Gastroesophageal sphincter (tissue), 3 donors: ENCODE data around the gene SLC9A3.

Source experiments
- EP300 ChIP-seq: sonication (generic); formaldehyde crosslinking; IDR thresholded peaks from one replicate; pipeline ENCODE4 v1.6.1; 2017; ENCODE audit warnings: antibody characterized with exemption, mild to moderate bottlenecking
- TF ChIP-seq, protein P1 (sequence below), 4 experiments: fragments of 200-600 bp in 2 of 4; fragments of 450-650 bp in 2 of 4; sonication (generic) in 1 of 4; IDR thresholded peaks; one replicate each; pipeline ENCODE4 v1.5.1; 2017 to 2019; ENCODE audit warnings: antibody characterized with exemption in 4 of 4, mild to moderate bottlenecking in 2 of 4, moderate library complexity in 2 of 4

GRCh38 chr5:534743-535671 is 10.8 kb upstream of the SLC9A3 start:
- TF ChIP-seq, protein P1, sequence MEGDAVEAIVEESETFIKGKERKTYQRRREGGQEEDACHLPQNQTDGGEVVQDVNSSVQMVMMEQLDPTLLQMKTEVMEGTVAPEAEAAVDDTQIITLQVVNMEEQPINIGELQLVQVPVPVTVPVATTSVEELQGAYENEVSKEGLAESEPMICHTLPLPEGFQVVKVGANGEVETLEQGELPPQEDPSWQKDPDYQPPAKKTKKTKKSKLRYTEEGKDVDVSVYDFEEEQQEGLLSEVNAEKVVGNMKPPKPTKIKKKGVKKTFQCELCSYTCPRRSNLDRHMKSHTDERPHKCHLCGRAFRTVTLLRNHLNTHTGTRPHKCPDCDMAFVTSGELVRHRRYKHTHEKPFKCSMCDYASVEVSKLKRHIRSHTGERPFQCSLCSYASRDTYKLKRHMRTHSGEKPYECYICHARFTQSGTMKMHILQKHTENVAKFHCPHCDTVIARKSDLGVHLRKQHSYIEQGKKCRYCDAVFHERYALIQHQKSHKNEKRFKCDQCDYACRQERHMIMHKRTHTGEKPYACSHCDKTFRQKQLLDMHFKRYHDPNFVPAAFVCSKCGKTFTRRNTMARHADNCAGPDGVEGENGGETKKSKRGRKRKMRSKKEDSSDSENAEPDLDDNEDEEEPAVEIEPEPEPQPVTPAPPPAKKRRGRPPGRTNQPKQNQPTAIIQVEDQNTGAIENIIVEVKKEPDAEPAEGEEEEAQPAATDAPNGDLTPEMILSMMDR (IDR thresholded peaks at IDR 0.05): no peak
- no peak for TF ChIP-seq EP300
